H9 (cell line): ENCODE data around the gene CARD11. TPM values are rescaled to one million over a fixed set of nuclear protein-coding genes. Genes with fewer than 3 reads are reported as not detected.

Source experiments
- DNase-seq: peaks from one replicate; pipeline ENCODE4 v3.0.0-alpha.2; 2017
- H2AFZ ChIP-seq: one replicate; pipeline ENCODE4 v1.6.1; 2013; ENCODE audit warnings: mild to moderate bottlenecking, low read length, control low read depth, moderate library complexity
- H2AK5ac ChIP-seq: 2 replicates; pipeline ENCODE4 v1.6.1; 2013; ENCODE audit warnings: low read length, control low read depth, mixed read lengths; ENCODE audit not compliant: insufficient read length
- H2BK120ac ChIP-seq: one replicate; pipeline ENCODE4 v1.6.1; 2013; ENCODE audit warnings: low read depth, mild to moderate bottlenecking, low read length, control low read depth, inconsistent platforms; ENCODE audit not compliant: poor library complexity, severe bottlenecking
- H2BK12ac ChIP-seq: 2 replicates; pipeline ENCODE4 v1.6.1; 2013; ENCODE audit warnings: low read length, control low read depth, mixed read lengths, low read depth; ENCODE audit not compliant: insufficient read length
- H2BK15ac ChIP-seq: 2 replicates; pipeline ENCODE4 v1.6.1; 2013; ENCODE audit warnings: low read depth, low read length, control low read depth
- H2BK20ac ChIP-seq: one replicate; pipeline ENCODE4 v1.6.1; 2013; ENCODE audit warnings: low read depth, mild to moderate bottlenecking, low read length, control low read depth, inconsistent platforms; ENCODE audit not compliant: poor library complexity, severe bottlenecking
- H2BK5ac ChIP-seq: 2 replicates; pipeline ENCODE4 v1.6.1; 2013; ENCODE audit warnings: low read length, control low read depth, mixed read lengths; ENCODE audit not compliant: insufficient read length
- H3K14ac ChIP-seq: 2 replicates; pipeline ENCODE4 v1.6.1; 2013; ENCODE audit warnings: low read length, control low read depth; ENCODE audit not compliant: insufficient read depth
- H3K18ac ChIP-seq: 2 replicates; pipeline ENCODE4 v1.6.1; 2013; ENCODE audit warnings: low read depth, mild to moderate bottlenecking, mixed read lengths, low read length, control low read depth; ENCODE audit not compliant: insufficient read length
- H3K23ac ChIP-seq: 2 replicates; pipeline ENCODE4 v1.6.1; 2013; ENCODE audit warnings: low read length, control low read depth, mixed read lengths, low read depth; ENCODE audit not compliant: insufficient read length
- H3K23me2 ChIP-seq: 2 replicates; pipeline ENCODE4 v1.6.1; 2013; ENCODE audit warnings: low read depth, mild to moderate bottlenecking, mixed read lengths, low read length, control low read depth; ENCODE audit not compliant: insufficient read length, poor library complexity, severe bottlenecking
- H3K27ac ChIP-seq: 2 replicates; pipeline ENCODE4 v1.5.1; 2013; ENCODE audit warnings: low read length, control low read depth, mixed read lengths, low read depth; ENCODE audit not compliant: insufficient read length
- H3K27me3 ChIP-seq: 2 replicates; pipeline ENCODE4 v1.6.1; 2013; ENCODE audit warnings: low read length, control low read depth, inconsistent platforms; ENCODE audit not compliant: insufficient read depth
- H3K4ac ChIP-seq: 2 replicates; pipeline ENCODE4 v1.6.1; 2013; ENCODE audit warnings: low read depth, mild to moderate bottlenecking, control low read depth, inconsistent platforms, low read length, moderate library complexity
- H3K4me1 ChIP-seq: 2 replicates; pipeline ENCODE4 v1.6.1; 2013; ENCODE audit warnings: low read length, control low read depth, inconsistent platforms; ENCODE audit not compliant: insufficient read depth
- H3K4me2 ChIP-seq: 2 replicates; pipeline ENCODE4 v1.6.1; 2013; ENCODE audit warnings: low read length, control low read depth, mixed read lengths; ENCODE audit not compliant: insufficient read length, insufficient read depth
- H3K56ac ChIP-seq: 2 replicates; pipeline ENCODE4 v1.6.1; 2013; ENCODE audit warnings: low read depth, mild to moderate bottlenecking, mixed read lengths, low read length, control low read depth; ENCODE audit not compliant: insufficient read length
- H3K79me1 ChIP-seq: 2 replicates; pipeline ENCODE4 v1.6.1; 2013; ENCODE audit warnings: low read depth, mild to moderate bottlenecking, moderate library complexity, low read length, control low read depth, inconsistent platforms; ENCODE audit not compliant: insufficient read depth, poor library complexity, severe bottlenecking
- H3K79me2 ChIP-seq: 2 replicates; pipeline ENCODE4 v1.6.1; 2013; ENCODE audit warnings: low read length, control low read depth, inconsistent platforms; ENCODE audit not compliant: insufficient read depth
- H3K9ac ChIP-seq: 2 replicates; pipeline ENCODE4 v1.6.1; 2013; ENCODE audit warnings: low read length, control low read depth, mixed read lengths; ENCODE audit not compliant: insufficient read length; ENCODE audit errors: extremely low read depth
- H3K9me3 ChIP-seq: one replicate; pipeline ENCODE4 v1.6.1; 2013; ENCODE audit warnings: low read depth, low read length, inconsistent platforms; ENCODE audit not compliant: control insufficient read depth
- H3T11ph ChIP-seq: one replicate; pipeline ENCODE4 v1.6.1; 2013; ENCODE audit warnings: mild to moderate bottlenecking, low read length, control low read depth, inconsistent platforms
- H4K20me1 ChIP-seq: one replicate; pipeline ENCODE4 v1.6.1; 2013; ENCODE audit not compliant: control insufficient read depth, insufficient read length, insufficient read depth
- H4K5ac ChIP-seq: 2 replicates; pipeline ENCODE4 v1.6.1; 2013; ENCODE audit warnings: low read depth, mild to moderate bottlenecking, mixed read lengths, low read length, control low read depth; ENCODE audit not compliant: insufficient read length
- H4K8ac ChIP-seq: replicated peaks from 2 replicates; pipeline ENCODE4 v1.6.1; 2013; ENCODE audit warnings: low read length, control low read depth, mixed read lengths, low read depth; ENCODE audit not compliant: insufficient read length
- H4K91ac ChIP-seq: 2 replicates; pipeline ENCODE4 v1.6.1; 2013; ENCODE audit warnings: low read depth, mild to moderate bottlenecking, moderate library complexity, mixed read lengths, low read length, control low read depth; ENCODE audit not compliant: insufficient read length
- H3K27ac Mint-ChIP-seq, 3 experiments: 2 replicates in 2 of 3; 3 replicates in 1 of 3; pipeline ENCODE4 v1.8.0; 2020 to 2021; ENCODE audit warnings: mixed read lengths in 3 of 3, mild to moderate bottlenecking in 1 of 3, moderate library complexity in 1 of 3
- H3K27me3 Mint-ChIP-seq: 2 replicates; pipeline ENCODE4 v1.8.0; 2021; ENCODE audit warnings: low read depth, mild to moderate bottlenecking, moderate library complexity, mixed read lengths
- H3K36me3 Mint-ChIP-seq, 3 experiments: 2 replicates in 2 of 3; 3 replicates in 1 of 3; pipeline ENCODE4 v1.8.0; 2020 to 2021; ENCODE audit warnings: low read depth in 3 of 3, mixed read lengths in 3 of 3; ENCODE audit not compliant: insufficient read depth in 1 of 3
- H3K4me1 Mint-ChIP-seq, 2 experiments: 2 replicates each; pipeline ENCODE4 v1.8.0; 2020; ENCODE audit warnings: mixed read lengths in 2 of 2
- H3K4me3 Mint-ChIP-seq, 2 experiments: 2 replicates in 1 of 2; 3 replicates in 1 of 2; pipeline ENCODE4 v1.8.0; 2020 to 2021; ENCODE audit warnings: mild to moderate bottlenecking in 2 of 2, mixed read lengths in 2 of 2, moderate library complexity in 1 of 2
- H3K9me3 Mint-ChIP-seq, 2 experiments: 2 replicates in 1 of 2; 3 replicates in 1 of 2; pipeline ENCODE4 v1.8.0; 2020; ENCODE audit warnings: mild to moderate bottlenecking in 2 of 2, mixed read lengths in 2 of 2, moderate library complexity in 1 of 2
- CTCF ChIP-seq: fragments of 200-600 bp; sonication (generic); conservative IDR thresholded peaks from 3 replicates; pipeline ENCODE4 v1.8.0; 2021; ENCODE audit warnings: antibody characterized with exemption, mild to moderate bottlenecking
- WGBS: extraction: QIAGEN DNeasy Blood & Tissue Kit; methylation state at CpG from one replicate; pipeline ENCODE4 v1.1.7; 2013; ENCODE audit warnings: missing lambda C conversion rate, low lambda C conversion rate, mixed read lengths; ENCODE audit not compliant: insufficient read length; ENCODE audit errors: extremely low coverage; 5-methylcytosine and 5-hydroxymethylcytosine counted together
- total RNA-seq: library from RNA; stranded (reverse); gene quantifications from 2 replicates; pipeline ENCODE4 v1.2.1, GENCODE V29; 2021

CARD11 gene
- total RNA-seq, 1 experiment from 2014 or later: 20.0 TPM

DNA sequence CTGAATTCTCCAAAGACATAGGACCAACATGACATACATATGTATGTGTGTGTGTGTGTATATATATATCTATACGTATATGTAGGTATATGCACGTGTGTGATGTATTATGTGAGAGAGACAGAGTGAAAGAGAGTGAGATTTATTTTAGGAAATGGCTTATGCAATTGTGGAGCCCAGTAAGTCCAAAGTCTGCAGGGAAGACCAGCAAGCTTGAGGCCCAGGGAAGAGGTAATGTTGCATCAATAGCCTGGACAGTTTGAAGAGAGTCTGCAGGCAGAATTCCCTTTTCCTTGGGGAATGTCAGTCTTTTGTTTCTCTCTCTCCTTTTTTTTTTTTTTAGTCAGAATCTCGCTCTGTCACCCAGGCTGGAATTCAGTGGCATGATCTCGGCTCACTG lies 33.0 kb upstream of the CARD11 start:
- Histone ChIP-seq H3K27ac (no peak overlapping the region), H3K4me2 (no peak overlapping the region), H3K9me3 (no peaks in the 10 kb centered on the region), H2BK12ac (no peak overlapping the region), H2AFZ (no peak overlapping the region), H4K20me1 (no peaks in the 10 kb centered on the region), H2BK20ac (no peak overlapping the region), H3K23me2 (no peaks in the 10 kb centered on the region), H4K8ac (no peak overlapping the region), H2BK5ac (no peak overlapping the region), H3T11ph (no peak overlapping the region), H3K4me1 (no peaks in the 10 kb centered on the region), H2AK5ac (no peak overlapping the region), H3K79me2 (no peaks in the 10 kb centered on the region), H3K27me3 (no peaks in the 10 kb centered on the region), H2BK120ac (no peak overlapping the region), H3K9ac (no peak overlapping the region), H3K14ac (no peak overlapping the region), H3K56ac (no peak overlapping the region), H4K5ac (no peak overlapping the region), H4K91ac (no peak overlapping the region), H3K4ac (no peak overlapping the region), H3K79me1 (no peaks in the 10 kb centered on the region), H2BK15ac (no peak overlapping the region), H3K23ac (no peak overlapping the region), H3K18ac (no peak overlapping the region)
- Mint-ChIP-seq H3K9me3 (peaks cover 5% of the 10 kb centered on the region in 2 experiments; a peak in 4 of 5 replicates), H3K27ac (no peak overlapping the region), H3K4me3 (no peak overlapping the region), H3K27me3 (no peaks in the 10 kb centered on the region; the same call in 1 of the 2 replicates), H3K36me3 (peaks cover 0 to 3% (median 1%) of the 10 kb centered on the region in 3 experiments; a peak in 3 of 7 replicates), H3K4me1 (peaks cover 12 to 14% of the 10 kb centered on the region in 2 experiments)
- TF ChIP-seq CTCF: no peak
- 100% methylated on average over 1 of the region's 4 CpGs for WGBS
- DNase-seq: no peak
